HL-60/S4 treated with retinoic acid at 250 ng/mL for 4 days and 3 days (cell line): ENCODE data around the gene CDK4.

Experiments used
- in situ Hi-C: fragments of 300-500 bp; cut with MboI; formaldehyde crosslinking; loops from 2 replicates; pipeline ENCODE4 v1.7.0; 2022; ENCODE audit warnings: low sequenced_read_pairs

Gene CDK4

GRCh38 chr12:57758552-57759359 lies 6.6 kb upstream of the CDK4 start:
- in situ Hi-C loops = no loop called here

GRCh38 chr12:57757771-57758170 lies 5.7 kb upstream of the CDK4 start:
- in situ Hi-C loops = no loop called here

- in situ Hi-C loops = no loop called here
These were observed 4.6 kb upstream of the CDK4 start for GRCh38 chr12:57756406-57757341.

- in situ Hi-C loops = no loop called here
These were observed 3.6 kb upstream of the CDK4 start for GRCh38 chr12:57755454-57756372.

DNA sequence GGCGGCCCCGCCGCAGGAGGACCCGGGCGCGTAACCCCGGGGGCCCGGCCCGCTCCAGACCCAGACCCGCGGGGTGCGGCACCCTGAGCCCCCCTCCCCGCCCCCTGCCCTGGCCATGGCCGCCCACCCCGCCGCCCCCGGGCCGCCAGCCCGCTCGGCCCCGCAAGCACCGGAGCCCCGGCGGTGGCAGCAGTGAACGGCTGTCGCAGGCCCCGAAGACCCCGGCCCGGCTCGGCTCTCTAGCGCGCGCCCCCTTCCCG lies 3.0 kb upstream of the CDK4 start:
- in situ Hi-C loops = no loop called here

GRCh38 chr12:57754411-57755193 lies 2.5 kb upstream of the CDK4 start, which contains the start of gene MARCHF9:
MARCHF9 (plus strand) TSS chr12:57755103; CDS start chr12:57755529, 426 bp downstream.
- in situ Hi-C loops = no loop called here

- in situ Hi-C loops = no loop called here
These were observed 1.7 kb upstream of the CDK4 start for GRCh38 chr12:57753756-57754337.

- in situ Hi-C loops = no loop called here
These were observed 524 bp upstream of the CDK4 start for GRCh38 chr12:57752668-57753000.

DNA sequence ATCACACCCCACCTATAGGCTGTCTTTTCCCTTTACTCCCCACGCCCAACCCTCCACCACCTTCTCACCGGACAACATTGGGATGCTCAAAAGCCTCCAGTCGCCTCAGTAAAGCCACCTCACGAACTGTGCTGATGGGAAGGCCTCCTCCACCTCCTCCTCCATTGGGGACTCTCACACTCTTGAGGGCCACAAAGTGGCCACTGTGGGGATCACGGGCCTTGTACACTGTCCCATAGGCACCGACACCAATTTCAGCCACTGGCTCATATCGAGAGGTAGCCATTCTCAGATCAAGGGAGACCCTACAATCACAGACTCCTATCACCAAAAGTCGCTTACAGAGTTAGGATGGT lies 700 bp downstream of the CDK4 start:
- in situ Hi-C loops = no loop called here

DNA sequence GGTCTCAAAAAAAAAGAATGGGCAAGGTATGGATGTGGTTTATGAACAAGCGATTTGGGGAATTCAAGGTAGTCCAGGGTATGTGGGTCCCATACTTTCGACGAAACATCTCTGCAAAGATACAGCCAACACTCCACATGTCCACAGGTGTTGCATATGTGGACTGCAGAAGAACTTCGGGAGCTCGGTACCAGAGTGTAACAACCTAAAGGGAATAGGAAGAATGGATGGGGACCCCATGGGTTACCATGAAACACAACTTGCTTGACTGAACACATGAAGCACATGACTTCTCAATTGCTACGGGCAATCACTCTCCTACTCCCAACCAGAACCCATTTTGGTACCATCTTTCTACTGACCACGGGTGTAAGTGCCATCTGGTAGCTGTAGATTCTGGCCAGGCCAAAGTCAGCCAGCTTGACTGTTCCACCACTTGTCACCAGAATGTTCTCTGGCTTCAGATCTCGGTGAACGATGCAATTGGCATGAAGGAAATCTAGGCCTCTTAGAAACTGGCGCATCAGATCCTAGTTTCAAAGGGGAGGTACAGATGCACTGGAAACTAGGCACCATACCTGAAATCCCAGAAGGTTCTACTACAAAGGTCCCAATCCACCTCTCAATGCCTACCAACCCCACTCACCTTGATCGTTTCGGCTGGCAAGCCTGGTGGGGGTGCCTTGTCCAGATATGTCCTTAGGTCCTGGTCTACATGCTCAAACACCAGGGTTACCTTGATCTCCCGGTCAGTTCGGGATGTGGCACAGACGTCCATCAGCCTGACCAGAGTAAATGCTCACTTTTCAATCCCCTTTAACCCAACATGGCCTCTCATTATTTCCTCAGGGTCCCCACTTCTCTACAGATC lies 1.3 kb downstream of the CDK4 start:
- in situ Hi-C loops = no loop called here

- in situ Hi-C loops = no loop called here
These were observed 3.0 kb downstream of the CDK4 start for GRCh38 chr12:57749061-57749460.

GRCh38 chr12:57746025-57746424 lies 6.1 kb downstream of the CDK4 start:
- in situ Hi-C loops = no loop called here

DNA sequence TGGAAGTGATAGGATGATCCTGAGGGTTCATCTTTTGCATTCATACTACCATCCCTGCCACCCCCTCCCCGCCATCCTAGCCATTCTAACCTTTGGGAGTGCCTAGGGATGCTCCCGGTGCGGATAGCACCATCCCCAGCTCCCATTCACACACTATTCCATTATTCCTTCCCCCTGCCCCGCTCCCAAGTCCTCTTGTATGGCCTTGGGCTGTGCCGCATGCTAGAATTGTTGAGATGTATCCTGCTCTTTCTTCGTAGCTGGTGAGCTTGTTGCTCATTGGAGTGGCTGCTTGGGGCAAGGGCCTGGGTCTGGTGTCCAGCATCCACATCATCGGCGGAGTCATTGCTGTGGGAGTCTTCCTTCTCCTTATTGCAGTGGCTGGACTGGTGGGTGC lies 6.6 kb downstream of the CDK4 start:
- in situ Hi-C loops = no loop called here

DNA sequence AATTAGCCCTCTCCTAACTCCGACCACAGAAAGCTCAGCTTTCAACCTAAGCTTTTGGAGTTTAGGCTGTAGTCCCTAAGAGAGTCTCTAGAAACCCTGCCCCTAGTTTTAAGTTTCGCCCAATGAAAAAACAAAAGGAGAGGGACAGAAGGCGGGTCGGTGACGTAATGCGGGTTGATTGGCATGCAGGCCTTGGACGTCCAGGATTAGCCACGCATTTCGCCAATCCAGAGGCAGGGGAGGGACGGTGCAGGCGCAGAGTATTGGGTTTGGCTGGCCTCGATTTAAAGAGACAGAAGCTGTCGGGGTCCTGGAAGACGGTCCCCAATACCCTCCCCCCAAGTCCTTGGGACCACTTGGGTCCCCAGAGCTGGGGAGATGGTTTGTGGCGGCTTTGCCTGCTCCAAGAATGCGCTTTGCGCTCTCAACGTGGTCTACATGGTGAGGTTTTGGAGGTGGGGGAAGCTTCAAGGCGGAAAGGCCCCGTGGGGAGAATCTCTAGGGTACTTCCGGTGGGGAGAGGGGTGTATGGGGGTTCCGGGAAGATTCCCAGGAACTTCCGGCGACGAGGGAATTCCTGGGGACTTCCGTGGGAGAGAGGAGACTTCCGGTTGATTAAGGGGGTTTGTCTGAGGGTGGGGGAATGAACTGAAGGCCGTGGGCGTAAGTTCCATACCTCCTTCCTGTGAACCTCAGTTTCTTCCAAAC lies 7.2 kb downstream of the CDK4 start, which contains the start of gene TSPAN31:
TSPAN31 (plus strand) TSS at position 263 of the 708 bp plus-strand sequence; CDS start at position 379, 116 bp downstream.
- in situ Hi-C loops = no loop called here

DNA sequence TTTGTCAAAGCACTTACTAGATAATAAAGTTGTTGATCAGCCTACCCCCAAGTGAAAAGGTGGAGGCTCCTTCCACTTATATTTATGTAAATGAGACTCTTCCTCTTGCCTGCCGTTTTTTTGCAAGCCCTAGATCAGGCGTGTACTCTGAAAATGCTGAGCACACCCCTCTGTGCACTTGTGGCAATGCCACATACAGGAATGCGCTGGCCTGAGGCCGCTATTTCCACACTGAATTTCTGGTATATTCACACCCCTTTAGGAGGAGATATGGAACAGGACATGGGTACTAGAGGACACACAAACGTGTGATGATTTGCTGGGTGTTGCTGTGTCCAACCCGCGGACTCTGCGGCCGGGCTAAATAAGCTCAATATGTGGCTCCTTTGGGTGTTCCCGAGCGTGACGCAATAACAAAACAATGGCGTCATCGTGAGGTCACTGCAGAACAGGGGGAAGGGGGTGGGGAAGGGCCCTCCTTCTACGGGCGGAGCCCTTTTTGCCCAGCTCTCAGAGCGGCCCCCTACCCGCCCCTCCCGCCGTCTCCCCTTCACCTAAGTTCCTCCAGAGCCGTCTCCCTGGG lies 7.8 kb downstream of the CDK4 start:
- in situ Hi-C loops = no loop called here

GRCh38 chr12:57743769-57744168 lies 8.3 kb downstream of the CDK4 start:
- in situ Hi-C loops = no loop called here

DNA sequence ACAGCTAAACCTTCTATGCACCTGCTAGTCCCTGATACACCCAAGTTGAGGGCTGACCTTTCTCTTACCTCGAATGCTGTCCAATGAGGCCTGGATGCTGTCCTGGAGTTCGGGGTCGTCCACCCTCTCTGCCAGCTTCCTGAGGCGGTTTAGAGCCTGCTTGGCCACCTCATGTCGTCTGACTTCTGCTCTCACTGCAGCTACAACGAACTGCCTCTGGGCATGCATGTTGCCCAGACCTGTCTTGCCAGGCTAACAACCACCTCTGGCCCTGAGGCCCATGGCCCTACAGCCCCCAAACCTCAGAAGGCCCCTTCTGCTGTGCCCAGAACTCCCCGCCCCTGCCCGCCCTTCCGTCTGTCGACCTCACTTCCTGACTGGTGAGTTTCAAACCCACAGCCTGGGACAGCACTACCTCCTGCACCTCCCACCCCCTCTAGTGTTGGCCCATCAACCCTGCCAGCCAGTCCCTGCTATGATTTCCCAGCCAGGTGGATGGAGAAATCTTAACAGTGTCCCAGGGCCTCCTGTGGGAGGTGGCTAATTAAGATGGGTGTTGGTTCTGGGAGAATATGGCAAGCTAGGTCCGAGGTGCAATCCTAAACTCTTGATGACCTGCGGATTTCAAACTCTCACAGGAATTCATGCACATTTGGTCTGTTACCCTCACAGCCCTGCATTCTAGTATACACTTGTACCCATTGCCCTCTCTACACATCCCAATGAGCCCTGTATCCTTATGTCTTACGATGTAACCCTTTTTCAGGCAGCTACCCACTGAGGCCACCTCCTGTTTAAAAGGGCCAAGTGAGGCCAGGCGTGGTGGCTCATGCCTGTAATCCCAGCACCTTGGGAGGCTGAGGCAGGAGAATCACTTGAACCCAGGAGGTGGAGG lies 10.0 kb downstream of the CDK4 start:
- in situ Hi-C loops = no loop called here
